HG02970 (cell line): ENCODE data around the gene MOSPD3.

ENCODE experiments used
- ATAC-seq: cut with Tn5 transposase; IDR thresholded peaks from one replicate; pipeline ENCODE4 v1.9.1; 2021; ENCODE audit warnings: mild to moderate bottlenecking, moderate library complexity, moderate number of reproducible peaks; ENCODE audit not compliant: unreplicated experiment, low FRiP score

The MOSPD3 gene

GRCh38 chr7:100588438-100588837, 23.9 kb upstream of the MOSPD3 start:
- ATAC-seq = no peak

- ATAC-seq = no peak
Observed at GRCh38 chr7:100589341-100589947, 22.9 kb upstream of the MOSPD3 start.

GRCh38 chr7:100590077-100590737, 22.1 kb upstream of the MOSPD3 start:
- no peak for ATAC-seq

- no peak for ATAC-seq
Observed at GRCh38 chr7:100591596-100591995, 20.7 kb upstream of the MOSPD3 start.

- ATAC-seq = no peak
Observed at GRCh38 chr7:100595188-100595587, 17.2 kb upstream of the MOSPD3 start.

- no peak for ATAC-seq
Observed at GRCh38 chr7:100598425-100598824, 13.9 kb upstream of the MOSPD3 start.

GRCh38 chr7:100599911-100600729, 12.2 kb upstream of the MOSPD3 start:
- no peak for ATAC-seq

GRCh38 chr7:100600730-100601038, 11.7 kb upstream of the MOSPD3 start:
- ATAC-seq = no peak

- ATAC-seq = no peak
Observed at GRCh38 chr7:100602889-100603725, 9.2 kb upstream of the MOSPD3 start.

- ATAC-seq = no peak
Observed at GRCh38 chr7:100603726-100604027, 8.7 kb upstream of the MOSPD3 start.

GRCh38 chr7:100604028-100604975, 8.0 kb upstream of the MOSPD3 start:
- ATAC-seq = no peak

- no peak for ATAC-seq
Observed at GRCh38 chr7:100604976-100605911, 7.1 kb upstream of the MOSPD3 start.

- ATAC-seq = no peak
Observed at GRCh38 chr7:100606313-100606712, 6.0 kb upstream of the MOSPD3 start.

GRCh38 chr7:100607111-100607510, 5.2 kb upstream of the MOSPD3 start:
- no peak for ATAC-seq

- ATAC-seq = no peak
Observed at GRCh38 chr7:100609958-100610357, 2.4 kb upstream of the MOSPD3 start.

- no peak for ATAC-seq
Observed at GRCh38 chr7:100612730-100613390, 520 bp downstream of the MOSPD3 start.

GRCh38 chr7:100613412-100614175, 1.3 kb downstream of the MOSPD3 start:
- no peak for ATAC-seq
